SH-SY5Y (cell line): ENCODE data around the gene ANKRD11.

ENCODE experiments used
- GATA2 ChIP-seq: IDR thresholded peaks from 2 replicates; pipeline ENCODE4 v1.6.1; 2011; ENCODE audit warnings: mild to moderate bottlenecking, low read depth, low read length
- GATA3 ChIP-seq: IDR thresholded peaks from 2 replicates; pipeline ENCODE4 v1.6.1; 2011; ENCODE audit warnings: low read depth, mild to moderate bottlenecking, low read length, moderate library complexity

The ANKRD11 gene

DNA sequence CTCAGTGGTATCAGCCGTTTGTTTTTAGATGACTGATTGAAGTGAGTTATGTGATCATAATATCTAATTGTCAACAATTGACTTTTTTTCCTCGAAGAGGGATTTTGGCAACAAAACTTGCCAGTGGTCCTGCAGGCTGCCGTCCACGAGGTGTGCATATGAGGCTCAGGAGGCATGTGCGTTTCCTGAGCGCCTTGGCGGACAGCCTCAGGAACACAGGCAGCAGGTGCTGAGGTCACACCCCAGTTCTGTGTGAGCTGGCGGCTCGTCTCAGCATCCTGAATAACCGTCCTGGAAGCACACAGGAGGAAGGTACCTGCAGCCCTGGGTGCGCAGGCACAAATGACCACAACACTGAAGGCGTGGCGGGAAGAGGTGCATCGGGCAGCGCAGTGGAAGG is 29.5 kb upstream of the ANKRD11 start:
- TF ChIP-seq GATA3 (no peak), GATA2 (no peak)

DNA sequence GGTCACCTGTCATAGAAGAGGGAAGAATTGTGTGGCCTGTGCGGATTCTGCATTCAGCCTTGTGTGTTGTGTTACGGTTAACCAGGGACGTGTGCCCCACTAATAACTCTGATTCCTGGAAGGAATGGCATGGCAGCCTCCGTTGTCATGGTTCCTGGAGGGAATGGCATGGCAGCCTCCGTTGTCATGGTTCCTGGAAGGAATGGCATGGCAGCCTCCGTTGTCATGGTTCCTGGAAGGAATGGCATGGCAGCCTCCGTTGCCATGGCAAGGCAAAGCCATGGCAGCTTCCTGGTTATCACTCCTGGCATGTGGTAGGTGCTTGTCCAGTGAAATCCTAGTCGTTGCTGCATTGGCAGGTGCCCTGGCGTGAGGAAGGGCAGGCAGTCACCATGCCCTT is 26.8 kb upstream of the ANKRD11 start:
- TF ChIP-seq GATA2 = no peak
- TF ChIP-seq GATA3 = no peak

DNA sequence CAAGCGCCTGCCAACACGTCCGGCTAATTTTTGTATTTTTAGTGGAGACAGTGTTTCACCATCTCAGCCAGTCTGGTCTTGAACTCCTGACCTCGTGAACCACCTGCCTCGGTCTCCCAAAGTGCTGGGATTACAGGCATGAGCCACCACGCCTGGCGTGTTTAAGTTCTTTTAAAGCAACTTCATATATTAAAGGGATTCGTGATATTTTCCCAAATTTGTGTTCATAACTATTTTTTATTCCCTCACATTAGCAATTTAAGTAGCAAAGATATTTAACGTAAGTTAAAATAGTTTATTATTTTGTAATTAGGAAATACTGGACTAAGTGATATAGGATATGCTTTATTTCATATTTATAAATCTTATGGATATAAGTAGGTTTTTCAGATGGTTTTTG is 22.1 kb upstream of the ANKRD11 start:
- TF ChIP-seq GATA2 = no peak
- no peak for TF ChIP-seq GATA3

DNA sequence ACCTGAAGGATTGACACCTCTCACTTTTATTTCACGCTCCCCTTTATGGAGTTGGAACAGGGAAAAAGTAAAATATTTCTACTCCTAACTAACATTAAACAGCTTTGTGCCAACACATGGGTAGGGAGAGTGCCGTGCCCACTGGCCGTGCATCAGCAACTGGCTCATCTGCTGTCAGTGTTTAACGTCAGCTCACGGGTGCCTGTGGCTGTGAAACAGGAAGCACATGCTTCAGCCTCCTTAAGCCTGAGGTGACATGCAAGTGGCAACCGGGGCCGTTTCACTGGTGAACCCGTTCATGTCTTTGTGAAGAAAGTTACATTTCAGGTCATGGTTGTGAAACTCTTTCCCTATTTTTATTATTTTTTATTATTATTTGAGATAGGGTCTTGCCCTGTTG is 21.0 kb upstream of the ANKRD11 start:
- TF ChIP-seq GATA2 (no peak), GATA3 (no peak)

DNA sequence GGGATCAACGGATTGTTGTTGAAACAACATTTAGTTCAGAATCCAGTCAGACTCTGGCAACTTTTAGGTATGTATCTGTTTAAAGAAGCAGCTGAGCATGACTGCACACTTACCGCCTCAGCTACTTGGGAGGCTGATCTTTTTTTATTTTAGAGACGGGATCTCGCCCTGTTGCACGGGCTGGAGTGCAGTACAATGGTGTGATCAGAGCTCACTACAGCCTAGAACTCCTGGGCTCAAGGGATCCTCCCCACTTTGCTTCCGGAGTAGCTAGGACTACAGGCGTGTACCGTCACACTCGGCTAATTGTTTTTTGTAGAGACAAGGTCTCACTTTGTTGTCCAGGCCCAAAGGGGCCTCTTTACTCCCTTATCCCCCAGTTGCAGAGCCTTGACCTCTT is 20.2 kb upstream of the ANKRD11 start:
- no peak for TF ChIP-seq GATA3
- no peak for TF ChIP-seq GATA2

DNA sequence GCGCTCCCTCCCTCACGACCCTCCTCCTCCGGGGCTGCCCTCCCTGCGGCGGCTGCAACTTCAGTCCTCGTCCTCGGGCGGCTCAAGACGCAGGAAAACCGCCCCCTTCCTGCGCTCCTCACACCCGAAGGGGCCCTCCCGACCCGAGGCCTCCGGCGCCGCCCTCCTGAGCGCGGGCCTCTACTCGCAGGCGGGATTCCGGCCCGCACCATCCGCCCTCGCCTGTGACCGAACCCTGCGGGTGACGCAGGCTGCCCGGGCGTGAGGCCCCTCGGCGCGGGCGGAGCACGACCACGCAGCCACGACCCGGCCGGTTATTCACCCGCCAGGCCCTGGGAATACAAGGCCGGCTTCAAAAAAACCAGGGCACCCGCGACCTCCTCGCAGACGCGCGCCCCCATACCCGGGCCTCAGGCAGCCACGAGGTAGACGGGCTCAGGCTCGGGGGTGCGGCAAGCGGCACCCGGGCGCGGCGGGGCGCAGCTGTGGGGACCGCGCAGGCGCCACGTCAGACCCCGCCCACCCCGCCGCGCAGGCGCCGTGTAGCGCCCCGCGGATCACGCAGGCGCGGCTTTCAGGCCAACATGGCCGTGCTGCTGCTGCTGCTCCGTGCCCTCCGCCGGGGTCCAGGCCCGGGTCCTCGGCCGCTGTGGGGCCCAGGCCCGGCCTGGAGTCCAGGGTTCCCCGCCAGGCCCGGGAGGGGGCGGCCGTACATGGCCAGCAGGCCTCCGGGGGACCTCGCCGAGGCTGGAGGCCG is 17.7 kb upstream of the ANKRD11 start, which contains the start of gene SPG7:
Gene SPG7 (plus strand): TSS at position 570 of the 757 bp plus-strand sequence. CDS start 15 bp downstream, at position 585.
- TF ChIP-seq GATA3 = no peak
- TF ChIP-seq GATA2 = no peak

DNA sequence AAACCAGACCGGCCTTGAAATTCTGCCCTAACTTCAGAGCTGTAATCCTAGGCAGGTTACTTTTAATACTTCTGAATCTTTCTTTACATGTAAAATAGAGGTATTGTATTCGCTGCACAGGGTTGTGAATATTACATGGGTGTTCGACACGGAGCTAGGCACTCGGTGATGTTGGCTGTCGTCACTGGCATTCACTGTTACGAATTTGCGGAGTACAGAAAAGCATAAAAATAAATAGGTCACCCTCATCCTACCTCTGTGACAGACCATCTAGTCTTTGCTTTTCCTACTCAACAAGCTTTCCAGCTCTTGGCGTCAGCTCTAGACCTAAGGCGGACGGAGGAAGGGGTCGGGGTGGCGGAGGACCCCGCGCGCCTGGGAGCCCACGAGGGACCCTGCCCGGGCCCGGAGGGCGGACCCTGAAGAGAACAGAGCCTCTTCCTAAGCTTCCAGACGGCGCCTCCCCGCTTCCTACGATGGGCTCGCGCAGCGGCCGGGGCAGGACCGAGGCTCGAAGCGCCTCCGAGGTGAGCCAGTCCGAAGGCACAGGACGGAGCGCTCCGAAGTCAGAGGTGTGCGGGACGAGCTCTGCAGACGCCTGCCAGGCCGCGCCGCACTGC is 17.0 kb upstream of the ANKRD11 start:
- no peak for TF ChIP-seq GATA3
- TF ChIP-seq GATA2 = no peak

DNA sequence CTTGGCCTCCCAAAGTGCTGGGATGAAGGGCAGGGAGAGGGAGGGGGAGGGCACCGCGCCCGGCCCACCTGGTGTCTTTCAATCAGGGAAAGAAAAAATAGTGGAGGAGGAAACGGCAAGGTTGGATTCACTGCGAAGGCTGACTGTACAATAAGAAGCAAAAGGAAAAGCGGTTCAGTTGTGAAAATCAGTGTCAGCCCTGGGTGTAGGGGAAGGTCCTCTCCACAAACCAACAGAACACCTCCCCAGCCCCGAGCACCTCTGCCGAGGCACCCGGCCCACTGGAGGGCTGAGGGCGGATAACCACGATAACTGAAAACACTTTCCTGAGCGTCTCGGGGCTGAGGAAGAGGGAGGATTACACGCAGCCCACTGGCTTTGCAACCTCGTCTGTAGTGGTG is 16.4 kb upstream of the ANKRD11 start:
- no peak for TF ChIP-seq GATA2
- TF ChIP-seq GATA3 = no peak

DNA sequence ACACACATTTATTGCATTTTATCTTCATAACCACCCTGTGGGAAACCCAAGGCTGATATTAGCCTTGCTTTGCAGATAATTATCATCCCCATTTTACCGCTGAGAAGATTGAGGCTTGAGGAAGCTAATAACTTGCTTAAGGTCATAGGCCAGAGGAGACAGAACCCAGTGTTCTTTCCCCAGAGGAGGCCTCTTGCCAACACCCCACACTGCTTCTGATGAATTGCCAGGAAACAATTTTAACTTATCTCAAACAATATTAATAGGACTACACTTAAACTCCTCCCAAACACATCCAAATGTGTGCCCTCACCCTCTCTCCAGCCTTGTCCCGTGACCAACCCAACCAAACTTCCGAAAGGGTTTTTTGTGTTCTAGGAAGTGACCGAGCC is 15.7 kb upstream of the ANKRD11 start:
- no peak for TF ChIP-seq GATA2
- no peak for TF ChIP-seq GATA3

DNA sequence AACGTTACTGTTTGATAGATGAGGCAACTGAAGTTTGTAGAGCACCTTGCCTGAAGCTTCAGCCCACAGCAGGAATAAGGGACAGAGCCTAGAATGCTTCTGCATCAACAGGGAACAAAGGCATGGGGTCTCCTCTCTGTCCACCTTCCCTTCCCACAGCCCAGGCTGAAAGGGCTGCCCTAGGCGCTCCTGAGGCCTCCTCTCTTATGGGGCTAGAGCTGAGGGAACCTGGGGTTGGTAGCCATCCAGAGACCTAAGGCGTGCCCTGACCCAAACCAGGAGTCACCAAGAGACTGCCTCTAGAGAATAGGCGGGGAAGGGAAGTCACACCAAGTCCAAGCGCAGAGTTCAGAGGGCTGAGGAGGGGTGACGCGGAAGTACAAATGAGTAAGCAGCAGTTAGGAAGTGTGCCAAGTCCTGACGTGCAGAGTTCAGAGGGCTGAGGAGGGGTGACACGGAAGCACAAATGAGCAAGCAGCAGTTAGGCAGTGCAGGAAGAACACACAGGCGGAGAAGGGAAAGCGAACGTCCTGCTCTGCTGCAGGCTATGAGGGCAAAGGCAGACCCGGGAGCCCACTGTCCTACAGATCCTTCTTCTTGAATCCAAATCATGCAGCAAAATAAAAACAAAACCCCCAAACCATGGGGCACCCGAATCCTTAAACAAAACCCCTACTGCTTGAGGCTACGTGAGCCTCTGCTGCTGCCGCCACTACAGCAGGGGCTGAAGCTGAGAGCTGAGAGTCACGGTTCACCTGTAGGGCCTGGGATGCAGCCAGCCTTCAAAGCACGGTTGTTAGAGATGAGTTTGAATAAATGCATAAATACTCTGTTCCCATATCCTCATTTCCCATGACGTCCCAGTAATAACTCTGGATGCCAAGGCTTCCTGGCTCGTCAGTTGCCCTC is 15.1 kb upstream of the ANKRD11 start:
- TF ChIP-seq GATA3 = no peak
- no peak for TF ChIP-seq GATA2

DNA sequence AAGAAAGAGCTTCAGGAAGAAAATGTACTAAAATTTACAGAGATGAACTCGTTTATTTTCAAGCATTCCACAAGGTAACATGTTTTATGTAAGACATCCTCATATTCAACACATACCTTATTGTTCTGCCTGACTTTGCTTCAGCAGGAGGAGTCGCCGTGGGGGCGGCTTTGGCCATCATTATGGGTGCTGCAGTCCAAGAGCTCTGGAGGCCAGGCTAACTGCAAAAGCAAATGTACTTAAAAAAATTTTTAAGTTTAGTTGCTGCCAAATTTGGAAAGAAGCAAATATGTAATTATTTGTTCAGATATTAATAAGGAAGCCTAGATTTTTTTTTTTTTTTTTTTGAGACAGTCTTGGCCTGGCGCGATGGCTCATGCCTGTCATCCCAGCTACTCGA is 13.7 kb upstream of the ANKRD11 start:
- TF ChIP-seq GATA2 = no peak
- no peak for TF ChIP-seq GATA3

DNA sequence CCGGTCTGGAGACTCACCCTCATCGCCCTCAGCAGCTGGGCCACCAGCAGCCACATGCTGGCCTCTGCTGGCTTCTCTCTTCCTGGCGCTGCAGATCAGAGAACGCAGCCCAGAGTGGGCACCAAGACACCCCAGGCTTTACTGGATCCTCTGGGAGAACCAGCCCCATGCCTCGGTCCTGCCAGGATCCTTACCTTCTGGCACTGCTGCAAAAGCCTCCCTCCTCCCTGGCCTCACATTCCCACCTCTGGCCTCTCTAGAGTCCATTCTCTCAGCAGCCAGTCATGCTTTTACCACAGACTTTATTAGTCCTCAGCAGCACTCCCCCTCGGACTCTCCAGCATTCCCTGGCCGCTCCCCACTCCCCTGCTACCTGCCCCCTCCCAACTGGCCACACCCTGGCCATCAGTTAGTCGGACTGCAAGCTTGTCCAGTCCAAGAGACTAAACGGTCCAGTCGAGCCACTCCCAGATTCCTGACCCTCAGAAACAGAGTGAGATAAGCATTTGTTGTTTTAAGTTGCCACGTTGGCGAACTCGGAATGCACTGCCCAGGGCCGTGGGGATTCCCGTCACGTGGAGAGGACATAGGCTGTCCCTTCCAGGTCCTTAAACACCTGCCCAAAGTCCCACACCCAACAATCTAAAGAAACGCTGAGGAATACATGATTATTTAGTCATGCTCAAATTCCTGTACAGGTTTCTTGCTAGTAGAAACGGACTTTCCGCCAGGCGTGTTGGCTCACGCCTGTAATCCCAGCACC is 11.9 kb upstream of the ANKRD11 start:
- TF ChIP-seq GATA3 (no peak), GATA2 (no peak)

DNA sequence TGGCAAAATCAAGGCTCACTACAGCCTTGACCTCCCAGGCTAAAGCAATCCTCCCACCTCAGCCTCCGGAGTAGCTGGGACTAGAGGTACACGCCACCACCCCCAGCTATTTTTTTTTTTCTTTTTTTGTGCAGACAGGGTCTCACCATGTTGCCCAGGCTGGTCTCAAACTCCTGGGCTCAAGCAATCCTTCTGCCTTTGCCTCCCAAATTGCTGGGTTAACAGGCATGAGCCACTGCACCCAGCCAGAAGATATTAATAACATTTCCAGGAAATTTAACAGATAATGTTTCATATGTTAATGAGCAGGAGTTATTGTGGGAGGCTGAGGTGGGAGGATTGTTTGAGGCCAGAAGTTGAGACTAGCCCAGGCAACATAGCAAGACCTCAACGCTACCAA is 9.4 kb upstream of the ANKRD11 start:
- TF ChIP-seq GATA2 = no peak
- no peak for TF ChIP-seq GATA3

DNA sequence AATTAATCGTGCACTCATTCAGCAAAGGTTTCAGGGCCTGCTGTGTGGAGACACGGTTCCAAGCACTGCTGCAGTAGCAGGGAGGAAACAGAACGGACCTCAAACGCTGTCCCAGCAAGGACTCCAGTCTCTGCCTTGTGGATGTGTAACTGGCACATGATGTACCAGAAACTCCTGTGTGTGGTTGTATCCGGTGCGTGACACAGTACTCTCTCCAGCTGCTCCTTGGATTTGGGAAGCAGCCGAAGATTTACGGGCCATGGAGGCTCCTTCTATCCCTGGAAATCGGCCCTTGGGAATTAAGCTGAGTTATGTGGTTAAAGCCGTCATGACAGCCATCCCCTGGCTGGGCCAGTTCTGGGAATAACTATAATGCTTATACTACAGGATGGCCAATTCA is 8.5 kb upstream of the ANKRD11 start:
- TF ChIP-seq GATA2 (no peak), GATA3 (no peak)
